ENCODE measurements around the gene S100A4.

The S100A4 gene

GRCh38 chr1:153531638-153532037 is 14.0 kb downstream of the S100A4 start:
- Histone ChIP-seq H3K4me2 (ENCODE audit: low read depth, low read length, poor library complexity, severe bottlenecking) (peak overlapping the region; percentile 94), H2AFZ (ENCODE audit: low read length) (no peak overlapping the region), H3K79me2 (ENCODE audit: insufficient read depth, low read length) (peaks cover 33% of the 10 kb centered on the region), H3K36me3 (ENCODE audit: insufficient read depth, low read length) (no peaks in the 10 kb centered on the region), H3K9me2 (replicated peaks; ENCODE audit: low read depth, low read length) (no peaks in the 10 kb centered on the region), H3K9me3 (ENCODE audit: insufficient read depth, low read depth, low read length) (no peaks in the 10 kb centered on the region), H3K4me3 (ENCODE audit: low read length, poor library complexity, severe bottlenecking) (peak overlapping the region; percentile 89), H4K20me1 (ENCODE audit: insufficient read depth, low read length, poor library complexity, severe bottlenecking) (no peaks in the 10 kb centered on the region), H3F3A (ENCODE audit: low read depth) (peaks cover 18% of the 10 kb centered on the region), H3K27me3 (ENCODE audit: insufficient read depth, low read length, poor library complexity, severe bottlenecking) (no peaks in the 10 kb centered on the region), H3K4me1 (ENCODE audit: insufficient read depth, low read length, poor library complexity, severe bottlenecking) (peaks cover 60% of the 10 kb centered on the region), H3K9ac (ENCODE audit: low read depth, low read length, poor library complexity, severe bottlenecking) (peak overlapping the region; percentile 94)
- TF ChIP-seq CTCF (conservative IDR thresholded peaks at IDR 0.05; ENCODE audit: low read length) (no peak), EZH2phosphoT487 (IDR thresholded peaks at IDR 0.05; ENCODE audit: borderline replicate concordance) (no peak)

- no peak overlapping the region for H3K4me3 ChIP-seq (ENCODE audit: low read length, poor library complexity, severe bottlenecking)
- TF ChIP-seq EZH2phosphoT487 (IDR thresholded peaks at IDR 0.05; ENCODE audit: borderline replicate concordance) (no peak), CTCF (conservative IDR thresholded peaks at IDR 0.05; ENCODE audit: low read length) (no peak)
- H2AFZ ChIP-seq (ENCODE audit: low read length): no peak overlapping the region
These were observed 17.9 kb downstream of the S100A4 start for GRCh38 chr1:153527683-153528040.

GRCh38 chr1:153527023-153527682 is 18.5 kb downstream of the S100A4 start:
- Histone ChIP-seq H3F3A (ENCODE audit: low read depth) (peaks cover 13% of the 10 kb centered on the region), H3K4me1 (ENCODE audit: insufficient read depth, low read length, poor library complexity, severe bottlenecking) (peaks cover 22% of the 10 kb centered on the region), H3K27me3 (ENCODE audit: insufficient read depth, low read length, poor library complexity, severe bottlenecking) (no peaks in the 10 kb centered on the region), H3K36me3 (ENCODE audit: insufficient read depth, low read length) (no peaks in the 10 kb centered on the region), H3K4me3 (ENCODE audit: low read length, poor library complexity, severe bottlenecking) (no peak overlapping the region), H3K79me2 (ENCODE audit: insufficient read depth, low read length) (no peaks in the 10 kb centered on the region), H4K20me1 (ENCODE audit: insufficient read depth, low read length, poor library complexity, severe bottlenecking) (no peaks in the 10 kb centered on the region), H2AFZ (ENCODE audit: low read length) (no peak overlapping the region), H3K9ac (ENCODE audit: low read depth, low read length, poor library complexity, severe bottlenecking) (no peak overlapping the region), H3K9me3 (ENCODE audit: insufficient read depth, low read depth, low read length) (no peaks in the 10 kb centered on the region), H3K9me2 (replicated peaks; ENCODE audit: low read depth, low read length) (no peaks in the 10 kb centered on the region), H3K4me2 (ENCODE audit: low read depth, low read length, poor library complexity, severe bottlenecking) (no peak overlapping the region)
- TF ChIP-seq CTCF (conservative IDR thresholded peaks at IDR 0.05; ENCODE audit: low read length) (no peak), EZH2phosphoT487 (IDR thresholded peaks at IDR 0.05; ENCODE audit: borderline replicate concordance) (no peak)

More at GRCh38 chr1:153527683-153528040, 17.9 kb downstream of the S100A4 start:
- no peaks in the 10 kb centered on the region for H3K79me2 ChIP-seq (ENCODE audit: insufficient read depth, low read length)
- no peaks in the 10 kb centered on the region for H4K20me1 ChIP-seq (ENCODE audit: insufficient read depth, low read length, poor library complexity, severe bottlenecking)
- peaks cover 17% of the 10 kb centered on the region for H3F3A ChIP-seq (ENCODE audit: low read depth)
- H3K4me1 ChIP-seq (ENCODE audit: insufficient read depth, low read length, poor library complexity, severe bottlenecking): peaks cover 27% of the 10 kb centered on the region
- no peak overlapping the region for H3K9ac ChIP-seq (ENCODE audit: low read depth, low read length, poor library complexity, severe bottlenecking)
- H3K36me3 ChIP-seq (ENCODE audit: insufficient read depth, low read length): no peaks in the 10 kb centered on the region
- no peaks in the 10 kb centered on the region for H3K27me3 ChIP-seq (ENCODE audit: insufficient read depth, low read length, poor library complexity, severe bottlenecking)
- H3K9me2 ChIP-seq (replicated peaks; ENCODE audit: low read depth, low read length): no peaks in the 10 kb centered on the region
- no peaks in the 10 kb centered on the region for H3K9me3 ChIP-seq (ENCODE audit: insufficient read depth, low read depth, low read length)
- H3K4me2 ChIP-seq (ENCODE audit: low read depth, low read length, poor library complexity, severe bottlenecking): no peak overlapping the region

Measured in Loucy (cell line).